GM18868 (cell line): ENCODE results near the gene SREBF1.
"Not testable (repeated sequence)": the region's sequence is repeated elsewhere in the genome, so short reads cannot be mapped to it uniquely, and the experiment has no call there.

Experiments used
- ATAC-seq: cut with Tn5 transposase; IDR thresholded peaks from one replicate; pipeline ENCODE4 v1.9.1; 2021; ENCODE audit warnings: mild to moderate bottlenecking, moderate library complexity; ENCODE audit not compliant: unreplicated experiment

Gene SREBF1

DNA sequence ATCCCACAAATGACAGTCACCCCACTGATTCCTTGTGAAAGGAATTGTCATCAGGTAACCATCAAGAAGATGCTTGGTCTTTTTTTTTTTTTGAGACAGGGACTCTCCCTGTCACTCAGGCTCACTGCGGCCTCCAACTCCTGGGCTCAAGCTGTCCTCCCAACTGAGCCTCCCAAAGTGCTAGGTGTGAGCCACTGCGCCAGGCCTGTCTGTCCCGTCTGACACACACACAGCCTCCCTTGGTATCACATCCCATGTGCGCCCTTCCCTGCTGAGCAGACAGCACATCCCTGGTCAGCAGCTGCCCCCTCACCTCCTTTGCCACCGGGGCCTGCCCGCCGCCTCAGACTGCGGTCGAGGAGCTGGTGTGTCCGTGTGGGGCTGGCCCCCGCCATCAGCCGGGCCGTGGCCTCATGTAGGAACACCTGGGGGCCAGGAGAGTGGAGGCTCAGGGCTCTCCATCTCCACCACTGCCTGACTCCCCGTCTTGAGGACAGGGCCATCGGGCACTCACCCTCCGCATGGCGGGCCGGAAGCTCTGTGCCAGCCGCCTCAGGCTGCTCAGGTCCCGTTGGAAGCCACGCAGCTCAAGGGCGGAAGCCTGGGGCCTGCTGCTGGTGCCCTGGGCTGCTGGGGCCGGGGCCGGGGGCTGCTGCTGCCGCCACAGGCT, 23.6 kb downstream of the SREBF1 start:
- ATAC-seq = no peak

DNA sequence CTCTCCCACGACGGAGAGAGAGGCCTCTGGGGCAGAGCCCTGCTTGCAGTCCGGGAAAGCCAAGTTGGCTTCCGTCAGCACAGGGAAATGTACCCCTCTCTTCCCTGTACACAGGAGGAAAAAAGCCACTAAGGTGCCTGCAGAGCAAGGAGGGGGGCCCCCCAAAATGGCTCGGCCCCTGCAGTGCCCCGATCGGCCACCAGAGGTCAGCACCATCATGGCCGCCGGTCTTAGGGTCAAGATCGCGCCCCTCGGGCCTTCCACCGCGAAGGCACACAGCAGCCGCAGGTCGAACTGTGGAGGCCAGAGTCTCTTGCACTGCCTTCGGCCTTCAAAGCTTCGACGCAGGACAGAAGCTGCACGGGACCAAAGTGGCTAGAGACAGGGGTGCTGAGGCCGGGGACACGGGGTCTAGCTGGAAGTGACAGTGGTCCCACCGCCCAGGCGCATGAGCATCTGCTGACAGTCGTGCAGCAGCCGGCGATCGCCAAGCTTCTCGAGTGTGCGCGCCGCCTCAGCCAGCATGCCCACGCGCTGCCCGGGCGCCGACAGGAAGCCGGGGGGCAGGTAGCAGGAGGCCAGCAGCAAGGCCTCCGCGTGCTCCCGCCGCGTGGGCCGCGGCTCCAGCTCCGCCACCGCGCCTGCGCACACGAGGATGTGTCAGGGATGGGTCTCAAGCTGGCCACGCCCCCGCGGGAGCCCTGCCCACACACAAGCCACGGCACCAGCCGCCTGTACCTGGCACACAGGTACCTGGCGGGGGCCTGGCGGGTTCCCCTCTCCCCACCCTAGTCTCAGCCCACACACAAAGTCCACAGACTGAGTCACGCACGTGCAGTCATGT, 24.4 kb downstream of the SREBF1 start:
- ATAC-seq = no peak

DNA sequence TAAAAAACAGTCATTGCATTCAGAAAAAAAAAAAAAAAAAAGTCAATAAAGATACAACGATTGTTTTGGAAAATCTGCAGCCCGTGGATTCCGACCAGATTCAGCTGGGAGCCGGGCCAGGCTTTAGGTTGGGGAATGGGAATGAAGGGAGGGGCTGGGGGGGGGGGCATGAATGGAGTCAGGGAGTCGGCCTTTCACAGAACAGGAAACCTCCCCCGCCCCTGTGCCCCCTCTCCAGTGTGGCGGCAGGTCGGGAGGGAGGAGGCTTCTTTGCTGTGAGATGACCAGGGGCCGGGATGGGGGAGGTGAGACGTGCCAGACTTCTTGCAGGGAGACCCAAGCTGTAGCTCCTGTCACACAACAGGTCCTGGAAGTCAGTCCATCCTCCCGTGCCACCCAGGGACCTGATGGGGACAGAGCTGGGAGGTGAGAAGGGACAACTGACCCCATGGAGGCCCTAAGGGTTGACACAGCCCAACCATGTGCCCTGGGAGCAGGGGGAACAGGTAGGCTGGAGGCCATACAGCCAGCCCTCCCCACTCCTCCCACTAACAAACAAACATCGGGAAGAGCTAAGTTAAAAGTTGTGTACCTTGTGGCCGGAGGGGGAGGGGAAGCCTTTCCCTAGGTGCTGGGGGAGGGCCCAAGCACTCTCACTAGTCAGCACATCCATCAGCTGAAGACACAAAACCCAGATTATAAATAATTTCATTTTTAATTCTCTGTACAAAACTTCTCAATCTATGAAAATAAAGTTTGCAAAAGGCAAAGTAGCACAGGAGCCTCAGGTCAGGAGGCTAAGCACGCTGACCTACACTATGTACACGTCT, 25.2 kb downstream of the SREBF1 start:
- ATAC-seq = no peak

DNA sequence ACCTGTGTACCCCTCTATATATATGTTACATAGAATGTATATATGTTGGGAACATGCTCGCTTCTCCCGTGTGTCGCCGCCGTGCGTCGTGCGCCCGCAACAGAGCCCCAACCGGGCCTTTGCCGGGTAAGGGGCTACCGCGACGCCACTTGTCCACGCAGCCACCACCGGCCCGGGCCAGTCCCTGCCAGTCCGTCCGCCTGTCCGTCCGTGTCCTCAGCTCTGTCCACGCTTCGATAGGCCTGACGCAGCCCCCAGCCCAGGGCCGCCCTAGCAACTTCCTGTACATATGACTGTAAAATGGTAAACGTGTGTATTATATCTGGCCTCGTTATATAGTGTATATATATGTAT, 25.9 kb downstream of the SREBF1 start:
- no peak for ATAC-seq

DNA sequence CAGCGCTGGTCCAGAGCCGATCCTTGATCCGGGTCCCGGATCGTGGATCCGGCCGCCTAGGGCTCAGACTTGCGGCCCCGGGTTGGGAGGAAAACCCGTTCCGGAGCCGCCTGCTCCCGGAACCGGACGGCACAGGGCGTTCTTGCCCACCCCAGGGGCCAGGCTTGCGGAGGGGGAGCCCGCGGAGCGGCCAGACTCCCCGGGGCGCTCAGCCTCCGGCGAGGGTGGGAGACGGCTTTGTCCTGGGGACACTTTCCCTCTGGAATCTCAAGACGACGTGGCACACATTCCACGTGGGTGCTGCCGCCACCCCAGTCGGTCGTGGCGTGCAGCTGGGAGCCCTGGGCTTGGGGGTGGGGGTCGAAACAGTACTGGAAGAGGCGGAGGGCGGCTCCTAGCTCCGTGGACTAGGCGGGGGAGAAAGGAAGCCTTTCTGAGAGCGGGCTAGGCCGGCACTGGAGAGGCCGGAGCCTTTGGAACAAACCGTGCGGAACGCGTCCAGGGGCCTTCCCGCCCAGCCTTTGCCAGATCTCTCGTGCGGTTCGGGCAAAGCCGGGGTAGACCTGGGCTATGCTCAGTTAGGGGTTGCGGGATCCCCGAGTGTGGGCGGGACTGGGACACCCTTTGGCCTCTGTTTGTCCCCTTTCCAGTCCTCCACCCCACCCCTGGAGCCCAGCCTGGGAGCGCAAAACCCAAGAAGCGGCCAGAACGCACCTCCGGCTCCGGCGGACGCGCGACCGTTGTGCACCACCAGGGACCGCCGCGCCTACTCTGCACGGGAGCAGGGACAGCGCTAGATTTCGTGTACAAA, 26.5 kb downstream of the SREBF1 start:
- no peak for ATAC-seq

DNA sequence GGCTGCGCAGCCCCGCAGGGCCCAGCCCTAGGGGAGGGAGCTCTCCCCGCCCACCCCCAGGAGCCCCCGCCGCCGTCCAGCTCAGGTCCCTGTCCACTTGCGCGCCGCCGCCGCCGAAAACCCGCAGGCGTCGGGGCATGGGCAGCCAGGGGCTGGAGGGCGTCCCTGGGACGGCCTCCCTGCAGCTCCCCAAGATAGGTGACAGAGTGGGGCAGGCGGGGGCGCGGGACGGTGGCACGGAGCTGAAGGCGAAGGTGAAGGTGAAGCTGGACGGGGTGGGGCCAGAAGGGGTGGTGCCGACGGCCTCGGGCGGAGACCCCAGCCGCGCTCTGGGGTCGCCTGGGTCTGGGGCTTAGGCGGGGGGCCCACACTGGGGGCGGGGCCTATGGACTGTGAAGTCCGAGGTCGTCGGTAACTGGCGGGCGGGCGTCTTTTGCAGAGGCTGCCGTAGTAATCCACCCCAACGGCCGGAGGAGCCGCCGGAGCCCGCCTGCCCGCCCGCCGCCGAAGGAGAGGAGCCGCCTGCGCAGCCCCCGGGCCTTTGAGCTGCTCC, 27.2 kb downstream of the SREBF1 start:
- no peak for ATAC-seq

DNA sequence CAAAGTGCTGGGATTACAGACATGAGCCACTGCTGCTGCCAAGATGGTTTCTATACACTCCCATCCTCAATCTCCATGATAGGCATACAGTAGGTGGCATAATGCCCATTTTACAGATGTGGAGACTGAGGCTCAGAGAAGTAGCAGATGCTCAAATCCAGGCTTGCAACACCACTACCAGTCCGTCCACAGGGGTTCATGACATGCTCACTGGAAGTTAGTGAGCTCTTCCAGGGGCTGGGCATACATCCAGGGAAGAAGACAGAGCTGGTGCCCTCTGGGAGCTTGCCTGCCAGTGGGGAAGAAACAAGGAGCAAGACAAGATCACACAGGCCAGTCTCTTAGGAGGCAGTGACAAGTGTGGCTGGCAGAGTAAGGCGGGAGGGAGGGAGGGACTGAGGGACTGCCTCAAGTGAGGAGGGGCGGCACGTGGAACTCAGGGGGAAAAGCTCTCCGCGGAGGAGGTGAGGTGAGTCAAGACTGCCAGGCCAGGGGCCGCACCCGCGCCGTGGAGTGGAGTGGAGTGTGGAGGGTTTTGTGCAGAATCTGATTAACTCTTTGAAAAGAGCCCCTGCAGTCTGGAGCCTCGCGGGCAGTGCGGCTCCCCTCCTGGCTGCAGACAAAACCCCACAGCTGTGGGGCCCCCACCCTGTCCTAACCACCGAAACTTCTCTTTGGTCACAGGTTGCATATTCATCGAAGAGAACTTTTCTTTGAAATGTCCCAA, 27.9 kb downstream of the SREBF1 start:
- ATAC-seq = peak; percentile 64

DNA sequence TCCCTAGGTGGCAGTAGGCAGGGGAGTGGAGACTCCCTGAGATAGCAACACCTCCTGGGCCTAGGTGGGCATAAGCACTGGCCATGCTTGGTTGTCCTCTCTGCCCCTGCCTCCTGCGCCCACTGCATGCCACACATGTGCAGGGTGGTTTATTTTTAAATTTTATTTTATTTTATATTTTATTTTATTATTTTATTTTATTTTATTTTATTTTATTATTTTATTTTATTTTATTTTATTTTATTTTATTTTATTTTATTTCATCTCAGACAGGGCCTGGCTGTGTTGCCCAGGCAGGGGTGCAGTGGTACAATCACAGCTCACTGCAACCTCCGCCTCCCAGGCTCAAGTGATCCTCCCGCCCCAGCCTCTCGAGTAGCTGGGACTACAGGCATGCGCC, 28.6 kb downstream of the SREBF1 start:
- ATAC-seq = not testable (repeated sequence)

DNA sequence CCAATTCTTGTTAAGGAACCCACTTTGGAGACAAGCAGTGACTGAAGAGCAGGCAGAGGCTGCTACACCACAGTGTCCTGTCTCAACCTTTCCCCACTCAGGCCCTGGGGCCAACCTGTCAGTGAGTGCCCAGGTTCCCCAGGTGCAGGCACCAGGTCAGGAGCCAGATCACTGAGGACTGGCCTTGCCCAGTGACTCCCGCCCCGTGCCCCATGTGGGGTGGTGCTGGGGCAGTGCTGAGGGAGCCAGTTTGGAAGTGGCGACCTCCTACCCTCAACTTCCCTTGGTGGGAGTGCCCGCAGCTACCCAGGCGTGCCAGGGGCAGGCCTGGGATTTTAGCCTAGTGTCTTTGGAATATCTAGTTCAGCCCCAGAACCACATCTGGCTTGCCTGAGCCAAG, 29.3 kb downstream of the SREBF1 start:
- no peak for ATAC-seq

DNA sequence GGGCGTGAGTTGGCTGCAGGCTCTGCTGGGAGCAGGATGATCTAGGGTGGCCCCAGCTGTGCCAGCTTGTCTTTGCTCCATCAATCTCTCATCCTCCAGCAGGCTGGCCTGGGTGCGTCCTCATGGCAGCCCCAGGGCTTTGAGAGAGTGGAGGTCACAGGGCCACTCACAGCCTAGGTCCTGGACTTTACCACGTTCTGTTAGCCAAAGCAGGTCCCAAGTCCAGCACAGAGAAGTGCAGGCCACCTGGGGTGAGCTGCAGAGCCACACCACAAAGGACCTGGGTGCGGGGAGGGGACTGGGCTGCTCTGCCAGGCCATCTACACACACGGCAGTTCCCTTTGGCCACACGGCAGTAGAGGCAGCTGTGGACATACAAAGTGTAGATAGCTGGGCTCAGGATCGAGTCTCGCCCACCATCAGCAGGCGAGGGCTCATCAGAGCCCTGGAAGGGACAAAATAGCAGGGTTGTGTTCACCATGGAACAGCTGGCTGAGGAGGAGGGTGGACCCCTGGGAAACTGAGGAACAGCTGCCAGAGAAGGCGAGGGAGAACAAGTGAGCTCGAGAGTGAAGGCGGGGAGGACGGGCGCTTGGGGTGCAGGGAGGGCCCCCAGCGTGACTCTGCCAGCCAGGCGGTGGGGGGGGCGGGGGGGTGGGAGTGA, 30.0 kb downstream of the SREBF1 start:
- ATAC-seq = no peak

DNA sequence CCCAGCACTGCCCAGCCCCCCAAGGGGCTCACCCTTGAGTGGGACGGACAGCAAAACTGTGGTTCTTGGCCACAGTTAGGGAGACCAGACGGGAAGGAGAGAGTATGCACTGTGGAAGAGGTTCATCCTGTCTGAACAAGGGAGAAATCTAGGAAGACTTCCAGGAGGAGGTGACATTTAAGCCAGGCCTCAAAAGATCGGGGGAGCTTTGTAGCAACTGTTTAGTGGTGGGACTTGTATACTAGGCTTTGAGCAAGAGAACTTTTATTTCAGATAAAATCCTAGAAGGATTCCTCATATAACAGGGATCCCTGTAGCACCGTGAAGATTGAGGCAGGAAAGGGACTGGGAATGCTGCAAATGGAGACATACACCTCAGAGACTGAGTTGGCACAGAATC, 30.8 kb downstream of the SREBF1 start:
- no peak for ATAC-seq

DNA sequence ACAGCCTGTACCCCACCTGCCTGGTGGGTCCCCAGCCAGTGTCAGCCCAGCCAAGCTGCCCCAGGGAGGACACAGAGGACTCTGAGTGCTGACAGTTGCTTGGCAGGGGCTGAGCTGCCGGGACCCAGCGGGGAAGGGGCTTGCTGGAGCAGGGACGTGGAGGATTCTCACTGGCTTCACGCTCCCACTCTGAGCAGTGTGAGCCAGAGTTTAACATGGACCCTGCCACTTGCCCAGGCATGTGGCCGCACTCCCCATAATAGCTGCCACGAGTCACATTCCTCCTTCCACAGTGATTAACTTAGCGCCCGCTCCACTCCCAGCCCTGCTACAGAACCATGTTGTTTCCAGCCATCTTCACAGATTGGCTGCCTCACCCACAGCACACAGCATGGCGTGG, 31.2 kb downstream of the SREBF1 start:
- ATAC-seq = no peak

DNA sequence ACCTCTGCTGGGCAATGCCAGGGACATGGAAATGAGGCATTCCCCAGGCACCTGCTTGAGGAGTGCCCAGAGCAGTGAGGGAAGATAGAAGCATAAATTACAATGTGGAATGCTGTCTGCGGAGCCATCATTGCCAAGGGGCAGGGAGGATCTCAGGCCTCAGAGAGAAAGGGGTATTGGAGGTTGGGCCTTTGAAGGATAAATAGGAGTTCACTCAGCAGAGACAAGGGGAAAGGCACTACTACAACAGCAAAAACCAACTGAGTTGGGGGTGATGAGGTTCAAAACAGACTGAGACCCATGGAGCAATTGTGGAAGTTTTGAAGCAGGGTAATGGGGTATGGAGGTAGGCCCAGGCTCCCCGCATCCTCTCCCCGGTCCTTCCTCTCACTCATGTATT, 32.8 kb downstream of the SREBF1 start:
- no peak for ATAC-seq

DNA sequence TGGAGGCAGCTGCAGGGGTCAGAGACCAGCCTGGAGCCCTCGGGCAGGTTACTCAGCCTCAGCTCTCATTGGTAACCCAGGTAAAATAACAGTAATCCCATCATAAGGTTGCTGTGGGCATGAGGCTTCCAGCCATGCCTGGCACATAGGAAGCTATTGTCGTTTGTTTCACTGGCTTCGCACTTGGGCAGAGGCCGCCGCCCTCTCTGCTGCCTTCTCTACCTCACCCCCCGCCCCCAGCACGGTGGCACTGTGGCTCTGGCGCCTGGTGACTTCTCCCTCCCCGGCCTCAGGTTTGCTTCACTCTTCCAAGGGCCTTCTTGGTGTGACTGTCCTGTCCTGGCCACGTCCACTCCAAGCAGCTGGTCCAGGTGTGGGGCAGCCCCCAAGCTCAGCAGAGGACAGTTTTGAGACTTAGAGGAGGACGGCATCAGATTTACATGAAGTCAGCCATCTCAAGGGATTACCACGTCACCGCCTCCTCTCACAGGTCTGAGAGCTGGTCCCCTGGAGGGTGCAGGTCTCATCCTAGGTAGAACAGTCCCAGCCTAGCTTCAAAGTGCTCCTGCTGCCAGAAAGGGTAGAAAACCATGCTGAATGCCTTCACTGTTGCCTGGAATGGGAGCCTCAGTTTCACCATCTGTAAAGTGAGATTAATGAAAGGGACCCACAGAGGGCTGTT, 34.8 kb downstream of the SREBF1 start:
- no peak for ATAC-seq

DNA sequence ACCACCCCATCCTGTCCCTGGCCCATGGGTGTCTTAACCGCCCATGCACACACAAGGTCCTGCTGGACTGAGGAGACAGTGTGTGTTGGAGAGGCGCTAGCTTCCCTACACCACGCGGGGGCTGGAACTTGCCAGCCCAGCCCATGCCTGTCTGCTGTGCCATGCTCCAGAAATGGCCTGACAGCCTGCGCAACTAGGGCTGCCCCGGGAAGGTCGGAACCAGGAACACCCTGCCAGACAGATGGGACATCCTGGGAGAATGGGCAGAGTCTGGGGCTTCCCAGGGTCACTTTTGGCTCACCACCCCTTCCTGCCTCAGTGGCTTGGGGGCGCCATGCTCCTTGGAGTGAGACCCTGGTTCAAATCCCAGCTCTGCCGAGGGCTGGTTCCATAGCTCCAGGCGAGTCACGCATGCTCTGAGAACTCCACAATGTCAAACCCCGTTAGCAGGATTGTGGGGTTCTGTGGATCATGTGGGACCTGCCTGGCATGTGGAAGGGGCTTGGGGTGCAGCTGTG, 36.2 kb downstream of the SREBF1 start:
- no peak for ATAC-seq

DNA sequence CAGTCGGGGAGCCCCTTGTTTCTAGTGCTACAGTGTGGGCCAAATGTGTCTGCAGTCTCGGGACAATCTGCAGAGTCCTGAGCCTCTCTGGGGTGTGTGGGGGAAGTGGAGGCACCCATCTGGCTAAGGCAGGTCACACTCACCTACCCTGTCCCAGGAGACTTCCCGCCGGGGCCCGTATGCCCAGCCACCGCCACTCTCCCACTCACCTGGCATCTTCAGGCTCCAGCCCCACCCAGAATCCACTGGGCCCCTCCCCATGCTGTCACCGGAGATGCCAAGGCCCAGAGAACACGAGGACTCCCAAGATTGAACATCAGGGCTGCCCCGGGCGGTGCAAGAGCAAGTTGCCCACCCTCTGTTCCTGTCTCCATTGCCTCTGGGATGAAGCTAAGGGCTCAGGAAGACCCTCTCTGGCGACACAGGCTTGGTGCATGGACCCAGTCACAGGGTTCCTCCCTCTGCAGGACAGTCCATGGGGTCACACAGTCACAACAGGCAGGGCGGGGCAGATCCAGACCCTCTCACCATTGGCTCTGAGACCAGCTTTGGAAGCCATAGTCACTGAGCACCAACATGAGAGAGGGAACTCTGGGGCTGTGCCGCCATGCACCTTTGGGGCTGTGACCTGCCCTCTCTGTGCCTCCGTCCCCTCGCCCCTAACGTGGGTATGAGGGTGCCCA, 38.1 kb downstream of the SREBF1 start:
- ATAC-seq = no peak

DNA sequence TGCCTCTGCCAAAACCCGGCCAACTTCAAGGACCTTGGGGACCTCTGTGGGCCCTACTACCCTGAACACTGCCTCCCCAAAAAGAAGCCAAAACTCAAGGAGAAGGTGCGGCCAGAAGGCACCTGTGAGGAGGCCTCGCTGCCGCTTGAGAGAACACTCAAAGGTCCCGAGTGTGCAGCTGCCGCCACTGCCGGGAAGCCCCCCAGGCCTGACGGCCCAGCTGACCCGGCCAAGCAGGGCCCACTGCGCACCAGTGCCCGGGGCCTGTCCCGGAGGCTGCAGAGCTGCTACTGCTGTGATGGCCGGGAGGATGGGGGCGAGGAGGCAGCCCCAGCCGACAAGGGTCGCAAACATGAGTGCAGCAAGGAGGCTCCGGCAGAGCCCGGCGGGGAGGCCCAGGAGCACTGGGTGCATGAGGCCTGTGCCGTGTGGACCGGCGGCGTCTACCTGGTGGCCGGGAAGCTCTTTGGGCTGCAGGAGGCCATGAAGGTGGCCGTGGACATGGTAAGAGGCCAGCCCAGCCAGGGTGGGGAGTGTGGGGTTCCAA, 38.7 kb downstream of the SREBF1 start:
- no peak for ATAC-seq
